Hematopoietic multipotent progenitor cell treated with erythropoietin and hydrocortisone succinate and interleukin-3 and kit ligand, for 8 days (in vitro differentiated cells): ENCODE measurements around the gene ADAMTS6.

Experiments
- DNase-seq: peaks from one replicate; pipeline ENCODE4 v3.0.0-alpha.2; 2015

Gene ADAMTS6

DNA sequence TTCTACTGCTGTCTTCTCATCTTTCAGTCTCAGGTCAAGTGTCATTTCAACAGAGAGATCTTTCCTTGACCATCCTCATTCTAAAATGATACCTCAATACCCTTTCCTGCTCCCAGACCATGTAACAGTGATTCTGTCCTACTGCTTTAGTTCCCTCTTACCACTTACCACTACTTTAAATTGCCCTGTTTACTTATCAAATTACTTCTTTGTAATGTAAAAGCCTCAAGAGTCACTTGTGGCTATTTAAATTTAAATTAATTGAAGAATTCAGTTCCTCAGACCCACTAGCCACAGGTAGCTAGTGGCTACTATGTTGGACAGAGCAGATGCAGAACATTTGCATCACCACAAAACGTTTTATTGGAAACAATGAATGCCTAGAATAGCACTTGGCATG lies 217.3 kb downstream of the ADAMTS6 start:
- DNase-seq = no peak

DNA sequence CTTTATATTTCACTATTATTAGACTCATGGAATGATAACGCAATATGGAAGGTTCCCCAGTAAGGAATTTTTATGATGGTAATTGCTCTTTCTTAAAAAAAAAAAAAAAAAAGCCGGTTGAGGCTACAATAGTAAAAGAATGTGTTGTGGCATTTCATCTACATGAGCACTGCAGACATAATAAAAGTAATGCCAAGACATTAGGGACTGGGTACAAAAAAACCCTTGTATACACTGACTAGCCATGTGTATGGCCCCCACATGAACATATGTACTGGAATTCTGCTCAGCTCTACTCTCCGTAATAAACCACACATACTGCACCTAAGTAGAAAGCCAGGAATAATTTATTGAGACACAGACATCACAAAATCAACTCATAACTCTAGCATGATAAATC lies 218.4 kb downstream of the ADAMTS6 start:
- DNase-seq = no peak

DNA sequence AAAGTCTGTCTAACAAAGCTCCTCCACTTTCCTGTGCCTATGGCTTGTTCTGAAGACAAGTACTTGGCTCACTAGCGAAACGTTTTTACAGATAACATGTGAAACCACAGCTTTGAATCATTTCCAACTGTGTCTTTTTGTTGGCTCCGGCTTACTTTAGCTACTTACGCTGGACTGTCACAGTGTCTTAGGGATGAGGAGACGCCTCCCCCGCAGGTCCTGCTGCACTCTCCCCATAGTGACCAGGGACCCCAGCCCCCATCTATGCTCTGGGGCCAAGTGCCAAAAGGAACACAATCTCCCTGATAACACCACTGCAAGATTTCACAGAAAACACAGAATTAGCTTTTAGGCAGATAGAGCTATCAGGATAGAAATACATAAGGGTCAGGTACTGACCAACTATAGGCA lies 219.1 kb downstream of the ADAMTS6 start:
- peak; percentile 76 for DNase-seq

DNA sequence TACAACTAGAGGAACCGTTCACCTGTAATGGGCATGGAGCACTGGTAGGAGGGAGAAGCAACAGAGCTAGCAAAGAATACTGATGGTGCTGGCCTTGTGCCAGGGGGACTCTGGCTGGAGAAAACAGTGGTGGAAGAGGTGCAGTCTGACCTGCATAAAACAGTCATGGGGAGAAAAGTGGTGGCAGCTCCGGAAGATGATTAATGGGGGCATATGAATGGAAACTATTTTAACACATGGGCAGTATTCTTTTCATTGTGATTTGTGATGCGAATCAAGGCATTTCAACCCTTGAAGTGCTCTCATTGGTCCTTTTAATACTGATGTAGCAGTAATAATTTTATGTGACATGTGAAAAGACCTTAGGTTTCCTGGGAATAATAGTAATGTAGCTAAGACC lies 219.6 kb downstream of the ADAMTS6 start:
- DNase-seq = no peak

DNA sequence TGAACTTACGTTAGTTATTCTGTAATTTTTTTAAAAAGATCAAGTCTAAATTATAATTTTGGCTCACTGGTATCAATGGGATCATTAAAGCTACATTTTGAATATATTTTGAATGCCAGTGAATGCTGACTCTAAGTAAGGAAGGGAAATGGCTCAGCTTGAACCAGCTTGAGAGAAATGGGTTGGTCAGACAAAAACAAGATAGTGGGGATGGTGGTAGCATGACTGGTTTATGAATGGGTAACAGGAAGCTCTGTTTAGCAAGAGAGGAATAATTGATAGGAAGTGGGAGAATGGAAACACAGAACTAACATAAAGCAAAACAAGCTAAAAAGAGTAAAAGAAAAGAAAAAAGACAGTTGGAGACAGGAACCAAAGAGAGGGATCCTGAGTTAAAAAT lies 220.2 kb downstream of the ADAMTS6 start:
- DNase-seq = no peak

DNA sequence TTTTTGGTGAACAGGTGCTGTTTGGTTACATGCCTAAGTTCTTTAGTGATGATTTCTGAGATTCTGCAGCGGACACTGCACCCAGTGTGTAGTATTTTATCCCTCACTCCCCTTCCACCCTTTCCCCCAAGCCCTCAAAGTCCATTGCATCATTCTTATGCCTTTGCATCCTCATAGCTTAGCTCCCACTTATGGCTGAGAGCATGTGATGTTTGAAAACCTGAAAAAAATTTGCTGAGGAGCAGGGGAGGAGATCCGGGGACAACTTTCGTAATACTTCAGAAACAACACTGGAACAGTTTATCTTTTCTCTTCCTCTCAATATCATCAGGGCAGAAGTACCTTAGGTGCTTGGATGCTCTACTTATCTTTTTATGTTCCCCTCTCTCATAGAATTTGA lies 226.4 kb downstream of the ADAMTS6 start:
- DNase-seq = no peak

DNA sequence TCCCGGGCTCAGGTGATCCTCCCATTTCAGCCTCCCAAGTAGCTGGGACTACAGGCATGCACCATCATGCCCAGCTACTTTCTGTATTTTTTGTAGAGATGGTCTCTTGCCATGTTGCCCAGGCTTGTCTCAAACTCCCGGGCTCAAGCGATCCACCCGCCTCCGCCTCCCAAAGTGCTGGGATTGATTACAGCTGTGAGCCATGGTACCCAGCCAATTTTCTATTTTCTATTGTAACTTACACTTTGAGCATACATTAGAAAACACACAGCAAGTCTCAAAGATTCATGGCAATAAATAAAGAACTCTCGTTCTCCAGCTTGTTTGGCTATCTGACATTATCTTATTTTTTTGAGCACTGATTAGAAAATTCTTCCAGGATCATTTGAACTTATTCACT lies 228.7 kb downstream of the ADAMTS6 start:
- DNase-seq = no peak

DNA sequence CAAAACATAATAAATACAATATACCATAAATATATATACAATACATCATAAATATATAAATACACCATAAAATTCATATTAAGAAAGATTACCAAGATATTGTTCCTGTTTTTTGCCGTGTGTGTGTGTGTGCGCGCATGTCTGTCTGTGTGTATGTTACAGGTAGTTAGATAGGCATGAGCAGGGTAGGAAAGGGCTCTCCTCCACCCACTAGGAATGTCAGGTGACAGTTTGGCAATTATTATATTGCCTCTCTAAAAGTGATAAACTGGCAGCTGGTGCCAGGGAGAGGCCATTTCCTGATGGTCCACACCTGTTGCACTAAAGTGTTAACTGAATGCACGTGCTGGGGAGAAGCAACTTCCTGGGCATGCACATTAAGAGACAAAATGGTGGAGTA lies 232.8 kb downstream of the ADAMTS6 start:
- DNase-seq = no peak

DNA sequence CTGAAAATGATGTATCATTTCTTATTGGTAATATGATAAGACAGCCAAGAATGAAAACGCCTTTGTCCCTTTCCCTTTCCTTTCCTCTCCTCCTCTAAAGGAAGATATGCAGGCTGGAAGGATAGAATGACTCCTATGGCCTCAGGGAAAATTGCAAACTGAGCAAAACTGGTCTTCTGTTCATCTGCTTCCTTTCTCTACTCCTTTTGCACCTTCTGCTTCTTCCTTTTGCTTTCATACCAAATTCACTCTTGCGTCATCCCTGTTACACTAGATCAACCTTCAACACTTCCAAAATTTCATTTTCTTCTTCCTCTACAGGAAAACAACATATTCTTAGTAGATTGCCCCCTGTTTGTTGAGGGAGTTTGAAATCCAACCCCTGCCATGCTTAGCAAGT lies 234.1 kb downstream of the ADAMTS6 start:
- no peak for DNase-seq

DNA sequence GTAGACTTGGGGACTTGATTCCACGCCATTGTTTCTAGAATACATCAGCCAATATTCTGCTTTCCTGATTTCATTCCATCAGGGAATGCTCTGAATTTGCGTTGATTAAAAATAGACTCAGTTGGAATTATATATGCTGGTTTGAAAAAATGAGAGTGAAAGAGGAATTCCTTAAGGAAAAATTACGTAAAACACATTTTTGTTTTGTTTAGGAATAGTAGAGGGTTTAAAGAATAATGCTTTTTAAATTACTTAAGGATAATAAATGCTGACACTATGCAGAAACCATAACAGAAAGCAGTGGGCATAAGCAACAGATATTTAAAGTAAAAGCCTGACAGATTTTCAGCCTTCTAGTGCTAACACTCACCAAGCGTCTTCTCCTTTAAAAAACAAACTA lies 235.0 kb downstream of the ADAMTS6 start:
- DNase-seq = no peak

DNA sequence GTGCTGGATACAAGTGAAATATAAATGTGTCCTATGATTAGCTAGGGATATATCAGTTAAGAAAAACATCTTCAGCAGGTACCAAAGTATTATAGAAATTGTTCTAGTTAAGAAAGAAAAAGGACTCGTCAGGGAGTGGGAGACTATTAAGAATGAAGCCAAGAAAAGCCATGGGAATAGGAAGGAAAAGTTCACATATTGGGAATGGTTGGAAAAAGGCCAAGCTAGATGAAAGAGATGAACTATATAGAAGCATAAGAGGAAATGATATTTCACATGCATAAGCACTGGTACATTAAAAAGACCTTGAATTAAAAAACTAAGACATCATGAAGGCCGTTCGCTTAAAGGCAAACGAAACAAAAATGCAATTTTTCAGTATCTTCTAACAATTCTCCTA lies 237.7 kb downstream of the ADAMTS6 start:
- no peak for DNase-seq

DNA sequence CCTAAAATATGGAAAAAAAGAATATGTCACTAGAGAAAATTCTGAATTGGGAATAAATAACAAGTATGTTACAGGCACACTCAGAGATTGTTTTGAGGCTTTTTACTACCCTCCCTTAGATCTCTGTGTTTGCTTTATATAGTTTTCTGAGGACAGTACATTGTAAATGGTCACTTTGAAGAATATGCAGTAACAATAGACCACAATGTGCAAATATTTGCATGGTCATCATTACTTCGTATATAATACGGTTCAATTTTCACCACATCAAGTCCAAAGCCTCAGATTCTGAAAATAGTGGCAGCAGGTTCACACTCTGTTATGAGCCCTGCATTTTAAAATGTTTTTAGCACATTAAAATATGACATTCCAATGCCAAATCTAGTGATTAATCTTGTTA lies 238.6 kb downstream of the ADAMTS6 start:
- no peak for DNase-seq

DNA sequence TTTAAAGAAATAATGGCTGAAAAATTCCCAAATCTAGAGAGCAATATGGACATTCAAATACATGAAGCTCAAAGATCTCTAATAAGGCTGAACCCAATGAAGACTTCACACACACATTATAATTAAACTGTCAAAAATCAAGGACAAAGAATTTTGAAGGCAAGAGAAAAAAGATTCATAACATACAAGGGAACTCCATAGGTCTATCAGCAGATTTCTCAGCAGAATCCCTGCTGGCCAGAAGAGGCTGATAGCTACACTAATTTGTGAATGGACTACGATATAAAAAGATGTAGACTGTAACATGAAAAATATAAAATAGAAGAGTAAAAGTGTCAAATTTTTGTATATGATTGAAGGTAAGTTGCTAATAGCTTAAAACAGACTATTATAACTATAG lies 251.9 kb downstream of the ADAMTS6 start:
- no peak for DNase-seq

DNA sequence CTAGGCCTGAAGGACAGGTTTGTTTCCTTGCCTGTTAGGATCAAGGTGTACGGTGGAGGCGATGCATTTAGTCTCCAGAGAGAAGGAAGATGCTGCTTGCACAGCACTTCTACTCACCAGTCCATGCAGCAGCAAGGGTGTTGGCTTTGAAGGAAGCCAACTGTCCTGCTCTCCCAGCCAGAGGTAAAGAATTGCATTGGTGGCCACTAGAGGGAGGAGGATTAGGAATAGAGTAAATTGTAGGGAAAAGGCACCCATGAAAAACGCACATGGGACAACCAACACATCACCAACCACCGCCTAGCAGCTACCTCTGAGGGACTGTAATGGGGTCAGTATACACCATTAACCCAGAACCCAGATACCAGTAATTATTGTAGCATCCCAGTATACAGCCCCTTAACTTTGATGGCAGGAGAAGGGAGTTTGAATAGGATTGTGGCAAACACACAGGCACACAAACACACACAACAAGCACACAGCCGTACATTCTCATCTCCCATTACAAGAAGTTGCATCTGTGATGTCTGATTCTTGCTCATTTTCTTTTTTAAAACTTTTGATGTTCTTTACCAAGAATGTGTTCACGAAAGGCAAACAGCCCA lies 267.7 kb downstream of the ADAMTS6 start:
- DNase-seq = peak; percentile 35

DNA sequence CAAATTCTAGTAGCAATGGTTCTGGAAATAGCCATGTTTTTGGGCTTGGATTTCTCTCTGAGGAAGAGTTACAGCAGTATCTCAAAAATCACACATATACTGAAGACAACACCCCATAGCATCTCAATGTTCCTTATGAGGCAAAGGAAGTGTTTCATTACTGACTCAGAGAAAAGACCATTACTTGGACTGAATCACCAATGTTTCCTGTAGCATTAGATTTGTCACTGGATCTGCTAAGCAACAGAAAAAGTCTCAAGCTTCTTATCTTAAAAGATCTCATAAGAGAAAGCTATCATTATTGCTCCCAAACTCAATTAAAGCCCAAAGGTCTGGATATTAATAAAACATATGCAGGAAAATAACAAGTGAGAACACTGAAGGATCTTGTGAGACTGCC lies 272.4 kb downstream of the ADAMTS6 start:
- DNase-seq = no peak

DNA sequence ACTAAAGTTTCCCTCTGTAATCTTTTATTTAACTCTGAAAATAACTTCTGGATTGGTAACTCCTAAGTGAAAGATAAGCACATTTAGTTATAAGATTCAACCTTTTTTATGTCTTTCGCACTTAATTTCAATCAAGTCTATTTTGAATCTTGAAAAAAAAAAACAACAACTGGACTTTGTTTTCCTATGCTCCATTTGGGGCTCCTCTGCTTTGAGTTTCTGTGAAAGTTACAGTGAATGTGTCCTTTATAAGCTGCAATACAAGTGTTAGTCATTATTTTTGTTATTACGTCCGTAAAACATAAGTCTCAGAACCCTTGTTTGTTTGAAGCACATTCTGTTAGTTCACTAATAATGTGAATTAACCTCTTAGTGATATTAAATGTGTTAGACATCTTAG lies 276.8 kb downstream of the ADAMTS6 start:
- no peak for DNase-seq

DNA sequence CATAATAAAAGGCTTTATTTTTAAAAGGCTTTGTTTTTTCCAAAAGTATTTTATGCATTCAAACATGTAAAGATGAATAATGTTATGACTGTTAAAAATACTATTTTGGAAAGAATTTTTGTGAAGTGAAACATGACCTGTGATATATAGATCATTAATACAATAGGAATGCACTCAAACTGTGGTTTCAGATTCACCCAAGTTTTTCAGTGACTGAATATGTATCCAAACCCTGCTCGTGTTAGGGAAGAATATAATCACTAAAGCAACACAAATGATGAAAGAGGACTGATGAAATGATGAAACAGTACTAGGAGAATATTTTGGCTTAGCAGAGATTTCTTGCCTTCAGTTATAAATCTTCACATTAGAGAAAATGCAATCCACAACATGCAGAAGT lies 278.0 kb downstream of the ADAMTS6 start:
- DNase-seq = no peak

DNA sequence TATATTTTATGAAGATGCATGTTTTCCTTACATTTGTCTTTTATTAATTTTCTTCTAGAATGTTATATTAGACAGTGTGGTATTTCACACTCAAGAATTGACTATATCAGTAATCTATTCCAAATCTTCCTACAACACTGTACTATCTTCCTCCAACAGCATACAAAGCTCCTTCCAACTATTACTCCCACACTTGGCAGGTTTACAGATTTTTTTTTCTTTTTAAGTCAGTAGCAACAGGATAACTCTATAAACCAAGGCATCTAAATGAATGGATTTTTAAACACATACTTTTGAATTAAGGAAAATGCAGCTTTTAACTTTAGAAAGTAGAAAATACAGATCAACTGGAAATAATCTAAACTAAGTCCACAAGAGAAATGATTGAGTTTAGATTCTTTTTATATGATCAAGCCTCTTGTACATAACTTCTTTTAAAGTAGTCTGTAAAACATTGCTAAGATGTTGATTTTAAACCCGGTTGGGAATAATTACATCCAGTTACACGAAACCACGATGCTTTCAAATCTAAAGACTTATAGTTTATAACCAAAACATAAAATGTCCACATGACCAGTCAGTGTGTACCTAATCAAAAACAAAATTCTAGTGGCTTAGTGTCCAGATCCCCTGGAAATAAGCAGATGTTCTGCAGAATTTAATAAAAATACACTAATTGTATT lies 281.6 kb downstream of the ADAMTS6 start:
- no peak for DNase-seq

DNA sequence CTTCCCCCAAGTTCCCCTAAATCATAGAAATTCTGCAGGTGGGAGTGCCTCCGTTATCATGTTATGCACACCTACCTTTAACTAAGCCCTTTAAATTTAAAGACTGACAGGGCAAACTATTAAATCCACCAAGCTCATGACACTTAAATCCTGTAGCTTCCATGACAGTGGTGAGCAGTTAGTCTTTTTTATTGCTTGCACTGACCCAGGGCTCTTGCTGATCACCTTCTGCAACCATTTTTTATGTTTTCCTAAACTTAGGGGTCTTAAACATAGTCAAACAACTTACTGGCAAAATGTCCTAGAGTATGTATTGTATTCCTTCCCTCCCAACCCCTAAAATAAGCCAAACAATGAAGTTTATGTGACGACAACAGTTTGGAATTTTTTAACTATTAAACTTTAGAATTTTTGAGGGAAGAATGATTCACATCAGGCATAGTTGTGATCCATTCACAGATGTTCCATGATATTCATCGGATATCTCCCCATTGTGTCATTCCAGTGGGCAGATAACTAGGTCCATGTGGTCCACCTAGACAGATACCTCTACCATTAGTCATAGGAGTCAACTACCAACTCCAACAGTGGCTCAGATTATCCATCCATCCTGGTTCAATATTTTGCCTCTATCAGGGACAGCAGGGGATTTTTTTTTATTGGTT lies 283.1 kb downstream of the ADAMTS6 start:
- DNase-seq = no peak

DNA sequence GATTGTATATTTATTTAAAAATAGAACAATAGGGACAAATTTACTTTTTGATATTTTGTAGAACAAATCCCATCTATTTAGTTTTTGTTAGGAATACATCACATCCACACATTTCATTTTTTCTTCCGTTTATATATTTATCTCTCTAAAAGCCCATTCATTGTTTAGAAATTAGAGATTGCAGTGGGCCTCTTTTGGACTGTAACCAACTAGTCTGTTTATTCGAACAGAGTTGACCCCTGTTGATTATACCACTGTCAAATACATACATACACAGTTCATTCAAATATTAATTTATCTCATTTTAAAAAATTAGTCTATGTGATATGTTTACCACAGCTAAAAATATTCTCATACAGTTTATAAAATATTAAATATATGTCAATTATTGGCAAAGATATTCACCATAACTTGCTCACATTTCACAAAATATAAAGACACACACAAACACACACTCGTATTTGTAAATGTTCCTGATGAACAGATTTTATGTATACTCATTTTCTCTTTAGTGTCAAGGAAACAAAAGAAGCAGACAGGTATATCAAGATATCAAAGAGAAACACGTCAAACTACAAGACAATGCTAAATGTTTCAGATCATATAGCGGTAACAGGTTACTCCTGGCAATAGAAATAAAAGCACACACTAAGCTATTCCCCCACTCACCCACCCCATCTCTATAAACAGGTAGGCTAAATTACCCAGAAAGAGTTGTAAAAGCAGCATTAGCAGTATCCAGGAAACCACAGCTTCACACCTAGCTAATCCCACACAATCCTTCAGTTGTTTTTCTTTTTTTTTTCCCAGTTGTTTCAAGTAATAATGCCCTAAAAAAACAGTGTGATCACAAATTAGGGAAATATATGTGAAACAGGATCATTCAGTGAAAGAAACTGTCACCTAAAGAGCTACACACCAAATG lies 283.9 kb downstream of the ADAMTS6 start:
- no peak for DNase-seq

DNA sequence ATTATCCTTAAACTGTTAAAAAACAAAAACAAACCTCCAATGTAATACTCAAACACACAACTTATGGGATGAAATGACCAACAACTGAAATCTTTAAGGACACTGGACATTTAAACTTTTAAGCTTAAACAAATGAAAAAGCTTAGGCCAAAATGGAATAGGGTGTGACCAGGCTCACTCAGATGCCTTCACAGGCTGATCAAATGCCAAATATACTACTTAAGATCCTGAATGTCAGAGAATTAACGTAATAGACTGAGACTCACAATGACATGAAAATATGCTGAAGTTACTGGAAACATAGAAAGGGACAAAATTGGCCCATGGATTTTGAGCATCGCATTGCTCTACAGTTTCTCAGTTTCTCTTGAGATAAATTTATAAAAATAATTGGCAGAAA lies 286.8 kb downstream of the ADAMTS6 start:
- DNase-seq = no peak

DNA sequence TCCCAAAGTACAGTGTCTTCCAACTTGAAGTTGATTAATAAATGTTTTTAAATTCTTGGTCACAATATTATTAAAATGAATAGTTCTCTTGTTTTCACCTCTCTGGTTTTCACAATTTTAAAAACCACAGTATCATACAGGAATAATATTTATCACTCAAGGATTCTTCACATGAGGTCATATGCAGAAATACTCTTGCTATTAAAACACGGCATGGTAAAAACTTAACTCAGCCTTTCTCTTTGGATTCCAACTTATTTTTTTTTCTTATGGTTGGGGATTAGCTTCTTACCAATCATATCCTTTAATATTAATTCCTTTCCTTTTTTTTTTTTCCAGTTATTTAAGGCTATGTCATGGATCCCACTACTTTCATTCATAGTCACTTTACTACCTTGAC lies 289.4 kb downstream of the ADAMTS6 start:
- no peak for DNase-seq

DNA sequence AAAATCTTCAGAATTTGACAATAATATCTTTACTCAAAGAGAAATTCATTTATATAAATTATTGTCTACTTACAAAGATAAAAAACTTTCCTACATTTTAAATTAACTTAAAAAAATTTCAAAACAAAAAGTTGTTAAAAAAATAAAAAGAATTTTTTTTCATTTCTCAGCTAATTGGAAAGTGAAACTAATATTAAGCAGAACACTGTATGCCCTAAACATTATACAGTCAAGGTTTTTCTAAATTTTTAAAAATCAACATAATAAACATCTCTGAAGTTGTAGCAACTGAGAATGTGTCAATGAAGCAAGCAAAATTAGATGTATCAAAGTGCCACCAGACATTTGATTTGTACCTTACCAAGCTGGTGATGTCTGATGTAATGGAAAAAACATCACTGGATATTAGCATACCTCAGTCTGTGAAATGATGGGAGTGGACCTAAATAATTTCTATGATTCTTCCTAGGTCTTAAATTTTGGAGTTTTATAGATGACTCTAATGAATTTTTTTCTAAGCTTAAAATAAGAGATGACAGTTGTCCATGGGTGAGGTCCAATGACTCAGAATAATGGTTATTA lies 290.1 kb downstream of the ADAMTS6 start:
- no peak for DNase-seq
